HFFc6 (cell line): ENCODE results near the gene PAPPA. TPM values are rescaled to one million over a fixed set of nuclear protein-coding genes. Genes with fewer than 3 reads are reported as not detected.

Experiments used
- DNase-seq: peaks from one replicate; pipeline ENCODE4 v3.0.0-alpha.2; 2018
- H3K27ac Mint-ChIP-seq: 2 replicates; pipeline ENCODE4 v1.8.0; 2020; ENCODE audit warnings: mild to moderate bottlenecking, mixed read lengths
- H3K27me3 Mint-ChIP-seq: 2 replicates; pipeline ENCODE4 v1.8.0; 2021; ENCODE audit warnings: mild to moderate bottlenecking, moderate library complexity, mixed read lengths; ENCODE audit not compliant: insufficient read depth
- H3K36me3 Mint-ChIP-seq: 2 replicates; pipeline ENCODE4 v1.8.0; 2021; ENCODE audit warnings: low read depth, mixed read lengths
- H3K4me1 Mint-ChIP-seq: 2 replicates; pipeline ENCODE4 v1.8.0; 2020; ENCODE audit warnings: low read depth, mixed read lengths
- H3K4me3 Mint-ChIP-seq: 2 replicates; pipeline ENCODE4 v1.8.0; 2020; ENCODE audit warnings: mild to moderate bottlenecking, moderate library complexity, mixed read lengths
- H3K9me3 Mint-ChIP-seq: 2 replicates; pipeline ENCODE4 v1.8.0; 2020; ENCODE audit warnings: mild to moderate bottlenecking, mixed read lengths
- CTCF ChIP-seq: fragments of 200-600 bp; sonication (generic); IDR thresholded peaks from 2 replicates; pipeline ENCODE4 v1.5.0; 2021; ENCODE audit warnings: antibody characterized with exemption, mild to moderate bottlenecking
- total RNA-seq, 6 experiments: library from RNA; stranded (reverse); fragmentation: NEBNext Ultra II Directional; extraction: Animal tissue kit (Norgen Biotek cat#: 25700); gene quantifications; 2 replicates in 1 of 6; 3 replicates in 5 of 6; pipeline ENCODE4 v1.2.3, GENCODE V29; 2021

PAPPA gene
- total RNA-seq, 6 experiments from 2014 or later: 8.2 to 13.2 (median 12.3) TPM

- DNase-seq: no peak
- H3K9me3 Mint-ChIP-seq: no peaks in the 10 kb centered on the region
- no peaks in the 10 kb centered on the region for H3K4me1 Mint-ChIP-seq
- H3K4me3 Mint-ChIP-seq: no peak overlapping the region
- peaks cover 2% of the 10 kb centered on the region for H3K27me3 Mint-ChIP-seq
- no peak for TF ChIP-seq CTCF
- peaks cover 30% of the 10 kb centered on the region for H3K36me3 Mint-ChIP-seq
- H3K27ac Mint-ChIP-seq: no peak overlapping the region
These were observed 150.4 kb downstream of the PAPPA start for GRCh38 chr9:116303886-116304538.

GRCh38 chr9:116304761-116305160, 151.2 kb downstream of the PAPPA start:
- H3K27me3 Mint-ChIP-seq: peaks cover 2% of the 10 kb centered on the region
- peaks cover 30% of the 10 kb centered on the region for H3K36me3 Mint-ChIP-seq

GRCh38 chr9:116308076-116308475, 154.5 kb downstream of the PAPPA start:
- no peaks in the 10 kb centered on the region for H3K9me3 Mint-ChIP-seq
- H3K36me3 Mint-ChIP-seq: peaks cover 20% of the 10 kb centered on the region
- H3K4me3 Mint-ChIP-seq: no peak overlapping the region
- DNase-seq: no peak
- no peak for TF ChIP-seq CTCF
- H3K27me3 Mint-ChIP-seq: peaks cover 2% of the 10 kb centered on the region
- no peaks in the 10 kb centered on the region for H3K4me1 Mint-ChIP-seq
- H3K27ac Mint-ChIP-seq: no peak overlapping the region

More at GRCh38 chr9:116304761-116305160, 151.2 kb downstream of the PAPPA start:
- H3K4me1 Mint-ChIP-seq: no peaks in the 10 kb centered on the region
- no peak overlapping the region for H3K4me3 Mint-ChIP-seq
- no peak for DNase-seq
- H3K27ac Mint-ChIP-seq: no peak overlapping the region
- no peak for TF ChIP-seq CTCF
- no peaks in the 10 kb centered on the region for H3K9me3 Mint-ChIP-seq

GRCh38 chr9:116309900-116310611, 156.5 kb downstream of the PAPPA start:
- H3K27ac Mint-ChIP-seq: no peak overlapping the region
- H3K4me1 Mint-ChIP-seq: no peaks in the 10 kb centered on the region
- no peak for DNase-seq
- 0 out of 2 replicates have a peak, but pooled peaks cover 5% of the 10 kb centered on the region for H3K36me3 Mint-ChIP-seq
- TF ChIP-seq CTCF: no peak
- peaks cover 2% of the 10 kb centered on the region for H3K27me3 Mint-ChIP-seq
- no peak overlapping the region for H3K4me3 Mint-ChIP-seq
- H3K9me3 Mint-ChIP-seq: no peaks in the 10 kb centered on the region

GRCh38 chr9:116312221-116312620, 158.6 kb downstream of the PAPPA start:
- Mint-ChIP-seq H3K4me3 (no peak overlapping the region), H3K27ac (no peak overlapping the region; the same call in 1 of the 2 replicates), H3K9me3 (no peaks in the 10 kb centered on the region), H3K36me3 (no peaks in the 10 kb centered on the region), H3K4me1 (no peaks in the 10 kb centered on the region), H3K27me3 (no peaks in the 10 kb centered on the region)
- TF ChIP-seq CTCF: no peak
- DNase-seq: no peak
